SK-N-SH (cell line): ENCODE measurements around the gene ARHGEF25.
"Not testable (repeated sequence)": the region's sequence is repeated elsewhere in the genome, so short reads cannot be mapped to it uniquely, and the experiment has no call there.

Source experiments
- TAF1 ChIP-seq: IDR thresholded peaks from 2 replicates; pipeline ENCODE4 v1.6.1; 2012; ENCODE audit warnings: low read depth, mild to moderate bottlenecking, low read length, moderate library complexity, borderline replicate concordance
- TEAD4 ChIP-seq: IDR thresholded peaks from 2 replicates; pipeline ENCODE4 v1.4.0; 2012; ENCODE audit warnings: mild to moderate bottlenecking, borderline replicate concordance; ENCODE audit not compliant: insufficient read depth

- TF ChIP-seq TAF1, TEAD4: not testable (repeated sequence)
Measured at GRCh38 chr12:57588951-57589610, 22.2 kb upstream of the ARHGEF25 start.
